HEK293 (cell line): Measurements from ENCODE around the gene KLK4.
A peak's percentile ranks its signal among the peaks of the same experiment; 100 is the strongest.

Experiments used
- ATF2 ChIP-seq: fragments of 450-650 bp; formaldehyde crosslinking; IDR thresholded peaks from 2 replicates; pipeline ENCODE4 v1.5.1; 2016; ENCODE audit warnings: missing biosample characterization, missing genetic modification characterization, low read depth
- BCL11A ChIP-seq: fragments of 450-650 bp; formaldehyde crosslinking; IDR thresholded peaks from 2 replicates; pipeline ENCODE4 v1.5.1; 2016; ENCODE audit warnings: low read depth, missing biosample characterization, missing genetic modification characterization
- MEIS1 ChIP-seq: sonication (generic); formaldehyde crosslinking; IDR thresholded peaks from 2 replicates; pipeline ENCODE4 v1.8.1; 2022; ENCODE audit warnings: missing genetic modification reagents, mild to moderate bottlenecking, borderline replicate concordance
- MYNN ChIP-seq: fragments of 450-650 bp; formaldehyde crosslinking; IDR thresholded peaks from 2 replicates; pipeline ENCODE4 v1.5.1; 2016; ENCODE audit warnings: missing biosample characterization, missing genetic modification characterization, borderline replicate concordance
- SETDB1 ChIP-seq: IDR thresholded peaks from one replicate; pipeline ENCODE4 v1.6.1; 2017; ENCODE audit warnings: mild to moderate bottlenecking, low read length, moderate library complexity, mixed read lengths; ENCODE audit not compliant: insufficient read length
- SP7 ChIP-seq: fragments of 450-650 bp; formaldehyde crosslinking; IDR thresholded peaks from 2 replicates; pipeline ENCODE4 v1.5.1; 2016; ENCODE audit warnings: missing biosample characterization, missing genetic modification characterization
- TCF7L2 ChIP-seq: IDR thresholded peaks from 2 replicates; pipeline ENCODE4 v1.6.1; 2011; ENCODE audit warnings: low read depth, mild to moderate bottlenecking, inconsistent platforms, low read length, moderate library complexity, borderline replicate concordance
- ZBTB21 ChIP-seq: fragments of 450-650 bp; formaldehyde crosslinking; IDR thresholded peaks from 2 replicates; pipeline ENCODE4 v1.5.1; 2017; ENCODE audit warnings: missing biosample characterization, missing genetic modification characterization
- ZBTB44 ChIP-seq: fragments of 450-650 bp; IDR thresholded peaks from 2 replicates; pipeline ENCODE4 v1.5.1; 2018; ENCODE audit warnings: missing biosample characterization, mild to moderate bottlenecking, missing genetic modification characterization
- ZBTB48 ChIP-seq: fragments of 450-650 bp; formaldehyde crosslinking; IDR thresholded peaks from 2 replicates; pipeline ENCODE4 v1.5.1; 2016; ENCODE audit warnings: missing biosample characterization, missing genetic modification characterization
- ZEB2 ChIP-seq: fragments of 450-650 bp; formaldehyde crosslinking; IDR thresholded peaks from 2 replicates; pipeline ENCODE4 v1.5.1; 2016; ENCODE audit warnings: missing biosample characterization, missing genetic modification characterization
- ZFP69B ChIP-seq: fragments of 450-650 bp; formaldehyde crosslinking; IDR thresholded peaks from 2 replicates; pipeline ENCODE4 v1.5.1; 2016; ENCODE audit warnings: missing biosample characterization, missing genetic modification characterization
- ZNF155 ChIP-seq: fragments of 450-650 bp; formaldehyde crosslinking; IDR thresholded peaks from 2 replicates; pipeline ENCODE4 v1.5.1; 2016; ENCODE audit warnings: missing biosample characterization, missing genetic modification characterization
- ZNF18 ChIP-seq: fragments of 450-650 bp; formaldehyde crosslinking; IDR thresholded peaks from 2 replicates; pipeline ENCODE4 v1.5.1; 2016; ENCODE audit warnings: missing biosample characterization, missing genetic modification characterization
- ZNF184 ChIP-seq: fragments of 450-650 bp; IDR thresholded peaks from 2 replicates; pipeline ENCODE4 v1.5.1; 2018; ENCODE audit warnings: missing biosample characterization, mild to moderate bottlenecking, missing genetic modification characterization
- ZNF2 ChIP-seq: fragments of 450-650 bp; formaldehyde crosslinking; IDR thresholded peaks from 2 replicates; pipeline ENCODE4 v1.5.1; 2016; ENCODE audit warnings: missing biosample characterization, missing genetic modification characterization
- ZNF23 ChIP-seq: fragments of 450-650 bp; formaldehyde crosslinking; IDR thresholded peaks from 2 replicates; pipeline ENCODE4 v1.5.1; 2016; ENCODE audit warnings: missing biosample characterization, missing genetic modification characterization, borderline replicate concordance
- ZNF335 ChIP-seq: fragments of 450-650 bp; formaldehyde crosslinking; conservative IDR thresholded peaks from 2 replicates; pipeline ENCODE4 v1.5.1; 2016; ENCODE audit warnings: missing biosample characterization, missing genetic modification characterization
- ZNF366 ChIP-seq: fragments of 450-650 bp; formaldehyde crosslinking; conservative IDR thresholded peaks from 2 replicates; pipeline ENCODE4 v1.5.1; 2016; ENCODE audit warnings: missing biosample characterization, missing genetic modification characterization
- ZNF391 ChIP-seq: fragments of 450-650 bp; formaldehyde crosslinking; IDR thresholded peaks from 2 replicates; pipeline ENCODE4 v1.5.1; 2016; ENCODE audit warnings: low read depth, missing biosample characterization, missing genetic modification characterization, borderline replicate concordance
- ZNF394 ChIP-seq: fragments of 450-650 bp; formaldehyde crosslinking; IDR thresholded peaks from 2 replicates; pipeline ENCODE4 v1.5.1; 2016; ENCODE audit warnings: missing biosample characterization, missing genetic modification characterization, mild to moderate bottlenecking, moderate library complexity, borderline replicate concordance
- ZNF488 ChIP-seq: fragments of 450-650 bp; formaldehyde crosslinking; IDR thresholded peaks from 2 replicates; pipeline ENCODE4 v1.5.1; 2016; ENCODE audit warnings: missing biosample characterization, missing genetic modification characterization
- ZNF580 ChIP-seq: fragments of 450-650 bp; formaldehyde crosslinking; IDR thresholded peaks from 2 replicates; pipeline ENCODE4 v1.5.1; 2016; ENCODE audit warnings: missing biosample characterization, missing genetic modification characterization
- ZNF629 ChIP-seq: fragments of 450-650 bp; formaldehyde crosslinking; IDR thresholded peaks from 2 replicates; pipeline ENCODE4 v1.5.1; 2017; ENCODE audit warnings: missing biosample characterization, missing genetic modification characterization
- ZNF660 ChIP-seq: fragments of 450-650 bp; IDR thresholded peaks from 2 replicates; pipeline ENCODE4 v1.5.1; 2018; ENCODE audit warnings: missing biosample characterization, mild to moderate bottlenecking, missing genetic modification characterization
- ZNF692 ChIP-seq: fragments of 450-650 bp; formaldehyde crosslinking; IDR thresholded peaks from 2 replicates; pipeline ENCODE4 v1.5.1; 2016; ENCODE audit warnings: missing biosample characterization, missing genetic modification characterization
- ZNF76 ChIP-seq: fragments of 450-650 bp; formaldehyde crosslinking; IDR thresholded peaks from 2 replicates; pipeline ENCODE4; 2016; ENCODE audit warnings: low read depth, missing biosample characterization, missing genetic modification characterization, borderline replicate concordance
- ZSCAN23 ChIP-seq: fragments of 450-650 bp; formaldehyde crosslinking; IDR thresholded peaks from 2 replicates; pipeline ENCODE4 v1.5.1; 2016; ENCODE audit warnings: missing biosample characterization, missing genetic modification characterization
- ZSCAN4 ChIP-seq: fragments of 450-650 bp; formaldehyde crosslinking; IDR thresholded peaks from 2 replicates; pipeline ENCODE4 v1.5.1; 2017; ENCODE audit warnings: missing biosample characterization, missing genetic modification characterization

KLK4 gene

GRCh38 chr19:50896591-50897190, 14.5 kb downstream of the KLK4 start (continued):
- TF ChIP-seq ATF2 (tag by site-specific recombination) (peak; percentile 90), ZNF155 (tag by site-specific recombination) (peak; percentile 94; the same call in 1 of the 2 replicates), ZNF391 (tag by site-specific recombination) (peak; percentile 72; the same call in 1 of the 2 replicates), ZSCAN4 (tag by site-specific recombination) (peak; percentile 75), SP7 (tag by site-specific recombination) (peak; percentile 97), TCF7L2 (no peak), ZFP69B (tag by site-specific recombination) (peak; percentile 77), ZNF18 (peak; percentile 83), ZNF2 (tag by site-specific recombination) (0 out of 2 replicates have a peak, but pooled peaks have one; percentile 25), ZNF23 (tag by site-specific recombination) (no peak), ZNF692 (tag by site-specific recombination) (peak; percentile 87), ZBTB48 (tag by site-specific recombination) (peak; percentile 92), MEIS1 (CRISPR knock-in tag) (no peak), ZNF629 (tag by site-specific recombination) (peak; percentile 99), ZNF660 (tag by site-specific recombination) (peak; percentile 92; the same call in 1 of the 2 replicates), ZNF366 (tag by site-specific recombination) (peak; percentile 28), ZSCAN23 (peak; percentile 82), ZNF335 (tag by site-specific recombination) (peak; percentile 77), ZBTB44 (peak; percentile 47; the same call in 1 of the 2 replicates), ZNF488 (0 out of 2 replicates have a peak, but pooled peaks have one; percentile 35), ZNF580 (tag by site-specific recombination) (peak; percentile 65; the same call in 1 of the 2 replicates), ZNF394 (tag by site-specific recombination) (peak; percentile 77), MYNN (no peak), ZBTB21 (tag by site-specific recombination) (peak; percentile 99), ZNF184 (tag by site-specific recombination) (0 out of 2 replicates have a peak, but pooled peaks have one; percentile 12), ZEB2 (tag by site-specific recombination) (peak; percentile 92), ZNF76 (tag by site-specific recombination) (peak; percentile 75; the same call in 1 of the 2 replicates), BCL11A (peak; percentile 98), SETDB1 (peak; percentile 22)
